ENCODE measurements around the gene AGBL2. TPM values are rescaled to one million over a fixed set of nuclear protein-coding genes. Genes with fewer than 3 reads are reported as not detected.

AGBL2 gene
- polyA plus RNA-seq, 1 experiment: 2.2 TPM

- no peak for DNase-seq (ENCODE audit: low read depth, low spot score)
- ChIA-PET CTCF (no interaction called here), POLR2A (no interaction called here)
- no peak overlapping the region for H3K27ac ChIP-seq (ENCODE audit: low read depth, low read length)
- TF ChIP-seq, protein P1, sequence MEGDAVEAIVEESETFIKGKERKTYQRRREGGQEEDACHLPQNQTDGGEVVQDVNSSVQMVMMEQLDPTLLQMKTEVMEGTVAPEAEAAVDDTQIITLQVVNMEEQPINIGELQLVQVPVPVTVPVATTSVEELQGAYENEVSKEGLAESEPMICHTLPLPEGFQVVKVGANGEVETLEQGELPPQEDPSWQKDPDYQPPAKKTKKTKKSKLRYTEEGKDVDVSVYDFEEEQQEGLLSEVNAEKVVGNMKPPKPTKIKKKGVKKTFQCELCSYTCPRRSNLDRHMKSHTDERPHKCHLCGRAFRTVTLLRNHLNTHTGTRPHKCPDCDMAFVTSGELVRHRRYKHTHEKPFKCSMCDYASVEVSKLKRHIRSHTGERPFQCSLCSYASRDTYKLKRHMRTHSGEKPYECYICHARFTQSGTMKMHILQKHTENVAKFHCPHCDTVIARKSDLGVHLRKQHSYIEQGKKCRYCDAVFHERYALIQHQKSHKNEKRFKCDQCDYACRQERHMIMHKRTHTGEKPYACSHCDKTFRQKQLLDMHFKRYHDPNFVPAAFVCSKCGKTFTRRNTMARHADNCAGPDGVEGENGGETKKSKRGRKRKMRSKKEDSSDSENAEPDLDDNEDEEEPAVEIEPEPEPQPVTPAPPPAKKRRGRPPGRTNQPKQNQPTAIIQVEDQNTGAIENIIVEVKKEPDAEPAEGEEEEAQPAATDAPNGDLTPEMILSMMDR (IDR thresholded peaks at IDR 0.05; ENCODE audit: low read depth, low read length): no peak
- H3K4me3 ChIP-seq (ENCODE audit: low read depth, low read length): no peak overlapping the region
- no peaks in the 10 kb centered on the region for H3K9me3 ChIP-seq (ENCODE audit: control insufficient read depth, insufficient read depth, low read length)
- H3K27me3 ChIP-seq (ENCODE audit: control insufficient read depth, insufficient read depth, low read length): no peaks in the 10 kb centered on the region
Measured at GRCh38 chr11:47661245-47661644, 53.9 kb downstream of the AGBL2 start.

GRCh38 chr11:47659276-47659675, 55.9 kb downstream of the AGBL2 start:
- no peak for DNase-seq (ENCODE audit: low read depth, low spot score)
- CTCF ChIA-PET: no interaction called here
- Histone ChIP-seq H3K27me3 (ENCODE audit: control insufficient read depth, insufficient read depth, low read length) (no peaks in the 10 kb centered on the region), H3K4me3 (ENCODE audit: low read depth, low read length) (no peak overlapping the region), H3K9me3 (ENCODE audit: control insufficient read depth, insufficient read depth, low read length) (no peaks in the 10 kb centered on the region), H3K27ac (ENCODE audit: low read depth, low read length) (no peak overlapping the region)
- POLR2A ChIA-PET: interaction anchor here (0.5 kb wide), 1 partner anchor 16 kb away, joined by 3 read pairs; no protein-coding TSS in a partner anchor
- TF ChIP-seq, protein P1 (IDR thresholded peaks at IDR 0.05; ENCODE audit: low read depth, low read length): no peak

DNA sequence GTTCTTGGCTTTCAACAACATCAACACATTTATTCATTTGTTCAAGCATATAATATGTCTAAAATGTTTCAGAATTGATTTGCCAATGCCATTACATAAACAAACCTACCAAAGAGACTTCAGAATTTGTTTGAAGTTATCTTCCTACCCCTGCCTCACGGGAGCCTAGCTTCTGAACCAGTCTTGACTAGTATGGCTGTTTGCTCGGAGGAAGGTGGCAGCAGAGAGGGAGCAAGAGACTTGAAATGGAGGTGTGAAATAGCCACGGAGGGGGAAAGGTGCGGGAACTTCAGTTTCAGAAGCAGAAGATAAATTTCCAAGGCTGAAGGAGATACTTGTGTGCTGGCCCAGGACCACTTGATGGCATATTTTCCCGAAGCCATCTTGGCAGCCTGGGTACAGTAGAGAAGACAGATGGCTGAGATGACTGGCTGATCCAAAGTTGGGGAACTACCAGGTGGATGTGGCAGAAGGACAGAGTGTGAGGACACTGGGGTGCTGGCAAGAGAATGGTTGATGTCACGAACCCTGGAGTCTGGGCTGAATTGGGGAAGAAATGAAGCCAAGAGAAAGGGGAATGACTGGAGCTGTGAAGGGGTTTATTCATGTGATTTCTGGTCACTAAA, 58.8 kb downstream of the AGBL2 start:
- TF ChIP-seq, protein P1 (IDR thresholded peaks at IDR 0.05; ENCODE audit: low read depth, low read length): no peak
- DNase-seq (ENCODE audit: low read depth, low spot score): no peak
- Histone ChIP-seq H3K9me3 (ENCODE audit: control insufficient read depth, insufficient read depth, low read length) (peaks cover 5% of the 10 kb centered on the region), H3K27ac (ENCODE audit: low read depth, low read length) (no peak overlapping the region), H3K27me3 (ENCODE audit: control insufficient read depth, insufficient read depth, low read length) (no peaks in the 10 kb centered on the region), H3K4me3 (ENCODE audit: low read depth, low read length) (no peak overlapping the region)
- POLR2A ChIA-PET: no interaction called here
- CTCF ChIA-PET: no interaction called here

DNA sequence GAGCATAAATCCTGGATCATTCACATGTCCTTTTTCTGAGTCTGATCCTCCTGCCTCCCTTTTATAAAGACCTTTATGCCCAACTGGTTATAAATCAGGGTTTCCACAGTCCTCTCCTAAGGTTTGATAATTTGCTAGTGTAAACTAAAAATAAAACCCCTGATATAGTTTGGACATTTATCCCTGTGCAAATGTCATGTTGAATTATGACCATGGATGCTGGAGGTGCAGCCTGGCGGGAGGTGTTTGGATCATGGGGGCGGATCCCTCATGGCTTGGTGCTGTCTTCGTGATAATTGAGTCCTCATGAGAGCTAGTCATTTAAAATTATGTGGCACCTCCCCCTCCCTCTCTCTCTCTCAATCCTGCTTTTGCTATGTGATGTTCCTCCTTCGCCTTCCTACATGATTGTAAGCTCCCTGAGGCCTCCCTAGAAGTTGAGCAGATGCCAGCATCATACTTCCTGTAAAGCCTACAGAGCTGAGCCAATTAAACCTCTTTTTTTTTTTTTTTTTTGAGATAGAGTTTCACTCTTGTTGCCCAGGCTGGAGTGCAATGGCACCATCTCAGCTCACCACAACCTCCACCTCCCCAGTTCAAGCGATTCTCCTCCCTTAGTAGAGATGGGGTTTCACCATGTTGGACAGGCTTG, 63.2 kb downstream of the AGBL2 start:
- Histone ChIP-seq H3K4me3 (ENCODE audit: low read depth, low read length) (no peak overlapping the region), H3K27me3 (ENCODE audit: control insufficient read depth, insufficient read depth, low read length) (peaks cover 3% of the 10 kb centered on the region), H3K9me3 (ENCODE audit: control insufficient read depth, insufficient read depth, low read length) (peaks cover 5% of the 10 kb centered on the region), H3K27ac (ENCODE audit: low read depth, low read length) (no peak overlapping the region)
- CTCF ChIA-PET: no interaction called here
- DNase-seq (ENCODE audit: low read depth, low spot score): no peak
- POLR2A ChIA-PET: interaction anchor here (0.6 kb wide), 1 partner anchor 246 kb away, joined by 3 read pairs; no protein-coding TSS in a partner anchor
- TF ChIP-seq, protein P1 (IDR thresholded peaks at IDR 0.05; ENCODE audit: low read depth, low read length): no peak

- TF ChIP-seq, protein P1 (IDR thresholded peaks at IDR 0.05; ENCODE audit: low read depth, low read length): no peak
- peaks cover 5% of the 10 kb centered on the region for H3K9me3 ChIP-seq (ENCODE audit: control insufficient read depth, insufficient read depth, low read length)
- H3K27ac ChIP-seq (ENCODE audit: low read depth, low read length): no peak overlapping the region
- no peak overlapping the region for H3K4me3 ChIP-seq (ENCODE audit: low read depth, low read length)
- no peak for DNase-seq (ENCODE audit: low read depth, low spot score)
- H3K27me3 ChIP-seq (ENCODE audit: control insufficient read depth, insufficient read depth, low read length): peaks cover 3% of the 10 kb centered on the region
- CTCF ChIA-PET: no interaction called here
- POLR2A ChIA-PET: no interaction called here
Measured at GRCh38 chr11:47649276-47649675, 65.9 kb downstream of the AGBL2 start.
